CD4-positive, alpha-beta memory T cell (primary cell): ENCODE results near the gene RGS19. TPM values are rescaled to one million over a fixed set of nuclear protein-coding genes. Genes with fewer than 3 reads are reported as not detected.
"Not testable (repeated sequence)": the region's sequence is repeated elsewhere in the genome, so short reads cannot be mapped to it uniquely, and the experiment has no call there.

Experiments used
- CTCF ChIA-PET: fragments of 350-600 bp; sonication (Branson Sonifier 250); formaldehyde crosslinking; loops from one replicate; lab custom pipeline; 2021; ENCODE audit warnings: inconsistent platforms; ENCODE audit not compliant: partially characterized antibody; lab: Charles Lee
- POLR2A ChIA-PET: fragments of 350-600 bp; sonication (Branson Sonifier 250); formaldehyde crosslinking; loops from one replicate; lab custom pipeline; 2021; ENCODE audit not compliant: partially characterized antibody; lab: Charles Lee
- DNase-seq, 5 donors: peaks; one replicate each; pipeline versions ENCODE4 v3.0.0 to v3.0.0-alpha.2; 2020 to 2022; ENCODE audit warnings: mixed read lengths in 1 of 5
- H3K27ac ChIP-seq: one replicate; pipeline ENCODE4 v1.7.0; 2013; ENCODE audit warnings: low read depth, low read length
- H3K27me3 ChIP-seq: 2 replicates; pipeline ENCODE4 v1.7.0; 2013; ENCODE audit warnings: mild to moderate bottlenecking, low read length, moderate library complexity; ENCODE audit not compliant: insufficient read depth
- H3K36me3 ChIP-seq: 2 replicates; pipeline ENCODE4 v1.7.0; 2013; ENCODE audit warnings: mild to moderate bottlenecking, low read length, moderate library complexity; ENCODE audit not compliant: insufficient read depth
- H3K4me1 ChIP-seq: 2 replicates; pipeline ENCODE4 v1.7.0; 2013; ENCODE audit warnings: mild to moderate bottlenecking, low read length, moderate library complexity; ENCODE audit not compliant: insufficient read depth
- H3K4me3 ChIP-seq, 2 donors: one replicate each; pipeline ENCODE4 v1.7.0; 2013; ENCODE audit warnings: low read length in 2 of 2, mild to moderate bottlenecking in 1 of 2
- H3K9me3 ChIP-seq, 2 donors: one replicate each; pipeline ENCODE4 v1.7.0; 2013; ENCODE audit warnings: low read length in 2 of 2, control low read depth in 1 of 2; ENCODE audit not compliant: control insufficient read depth in 1 of 2
- H3K27ac Mint-ChIP-seq, 7 donors: one replicate each; pipeline ENCODE4 v1.8.0; 2020 to 2021; ENCODE audit warnings: mixed read lengths in 7 of 7, mild to moderate bottlenecking in 6 of 7, inconsistent platforms in 3 of 7, moderate library complexity in 3 of 7
- H3K27me3 Mint-ChIP-seq, 2 donors: one replicate each; pipeline ENCODE4 v1.8.0; 2020 to 2021; ENCODE audit warnings: mixed read lengths in 2 of 2
- H3K36me3 Mint-ChIP-seq, 2 donors: one replicate each; pipeline ENCODE4 v1.8.0; 2020 to 2021; ENCODE audit warnings: mixed read lengths in 2 of 2, inconsistent platforms in 1 of 2, mild to moderate bottlenecking in 1 of 2
- H3K4me1 Mint-ChIP-seq, 4 donors: one replicate each; pipeline ENCODE4 v1.8.0; 2020 to 2021; ENCODE audit warnings: mixed read lengths in 4 of 4, mild to moderate bottlenecking in 1 of 4
- H3K4me3 Mint-ChIP-seq, 8 donors: one replicate each; pipeline ENCODE4 v1.8.0; 2020 to 2021; ENCODE audit warnings: mixed read lengths in 8 of 8, mild to moderate bottlenecking in 7 of 8, moderate library complexity in 6 of 8, inconsistent platforms in 3 of 8
- H3K9me3 Mint-ChIP-seq, 8 donors: one replicate each; pipeline ENCODE4 v1.8.0; 2020 to 2021; ENCODE audit warnings: mixed read lengths in 8 of 8, mild to moderate bottlenecking in 5 of 8, inconsistent platforms in 3 of 8, moderate library complexity in 1 of 8
- intact Hi-C: fragments of 100-400 bp; cut with micrococcal nuclease; formaldehyde crosslinking; loops from one replicate; pipeline ENCODE4 v1.15.1; 2023
- polyA plus RNA-seq, 2 donors: library from polyadenylated mRNA; unstranded; fragments of 300-500 nt; fragmentation: Illumina TruSeq; gene quantifications; one replicate each; pipeline ENCODE4 v1.2.3, GENCODE V29; 2021
- total RNA-seq, 2 experiments: library from RNA; stranded (reverse); gene quantifications; one replicate each; pipeline ENCODE4 v1.2.3, GENCODE V29; 2021

The RGS19 gene
- total RNA-seq (10 to 100 TPM; 35.0 to 35.6 TPM), polyA plus RNA-seq (100 to 1,000 TPM; 112 to 116 TPM)

- Mint-ChIP-seq H3K4me3 (peak within 1 kb of the TSS; percentile 86 to 95 (median 90)), H3K4me1 (peaks cover 10 to 61% (median 34%) of the 10 kb centered on the region in 4 donors), H3K9me3 (no peaks in the 10 kb centered on the region), H3K36me3 (peaks cover 0 to 19% of the 10 kb centered on the region in 2 donors), H3K27ac (peak within 1 kb of the TSS; percentile 83 to 93 (median 92)), H3K27me3 (no peaks in the 10 kb centered on the region)
- Histone ChIP-seq H3K4me3 (peak within 1 kb of the TSS; percentile 73 to 97), H3K27me3 (no peaks in the 10 kb centered on the region), H3K4me1 (peaks cover 47% of the 10 kb centered on the region), H3K36me3 (peaks cover 13% of the 10 kb centered on the region), H3K27ac (peak within 1 kb of the TSS; percentile 74), H3K9me3 (no peaks in the 10 kb centered on the region)
- POLR2A ChIA-PET, result interaction anchor here (0.9 to 3.5 kb wide), 15 partner anchors 9 to 1075 kb away, joined by 3 to 29 read pairs (median 7); partner anchors contain the start of genes LIME1, PCMTD2, PPDPF and PRPF6
- peak; percentile 64 to 80 (median 67) for DNase-seq
- CTCF ChIA-PET, result interaction anchor here (0.7 to 2.2 kb wide), 7 partner anchors 10 to 177 kb away, joined by 3 to 7 read pairs (median 4); no protein-coding TSS in a partner anchor
- intact Hi-C loops, result loop anchor here (2.0 kb wide), 1 partner anchor 175 kb away; the partner anchor contains the start of gene PCMTD2
Observed at GRCh38 chr20:64079273-64080012, at the start of gene RGS19. RGS19 (minus strand) TSS chr20:64079518; CDS start chr20:64076886, 2,632 bp downstream.

- H3K4me1 Mint-ChIP-seq, H3K4me3 ChIP-seq, CTCF ChIA-PET, H3K27ac Mint-ChIP-seq, H3K36me3 ChIP-seq, intact Hi-C loops, H3K36me3 Mint-ChIP-seq, POLR2A ChIA-PET, H3K27ac ChIP-seq, H3K4me3 Mint-ChIP-seq, H3K9me3 ChIP-seq, H3K9me3 Mint-ChIP-seq, DNase-seq: not testable (repeated sequence)
- H3K27me3 Mint-ChIP-seq, result peaks cover 7 to 15% of the 10 kb centered on the region in 2 donors
- Histone ChIP-seq H3K27me3 (peaks cover 10% of the 10 kb centered on the region), H3K4me1 (peaks cover 11% of the 10 kb centered on the region)
Observed at GRCh38 chr20:64123517-64123916, 44.2 kb upstream of the RGS19 start.

GRCh38 chr20:64122927-64123326 is 43.6 kb upstream of the RGS19 start:
- H3K9me3 ChIP-seq, H3K9me3 Mint-ChIP-seq, H3K27ac ChIP-seq, DNase-seq, H3K36me3 ChIP-seq, H3K4me1 Mint-ChIP-seq, intact Hi-C loops, H3K27ac Mint-ChIP-seq, H3K4me3 Mint-ChIP-seq, H3K36me3 Mint-ChIP-seq, H3K4me3 ChIP-seq, POLR2A ChIA-PET: not testable (repeated sequence)
- peaks cover 5 to 12% of the 10 kb centered on the region in 2 donors for H3K27me3 Mint-ChIP-seq
- Histone ChIP-seq H3K27me3 (peaks cover 10% of the 10 kb centered on the region), H3K4me1 (peaks cover 11% of the 10 kb centered on the region)
- CTCF ChIA-PET, result interaction anchor here (0.6 to 4.5 kb wide), 4 partner anchors 24 to 83 kb away, joined by 3 to 73 read pairs (median 34); partner anchors contain the start of genes LKAAEAR1 and OPRL1

- Histone ChIP-seq H3K27me3 (peaks cover 10% of the 10 kb centered on the region), H3K4me3 (no peak overlapping the region), H3K36me3 (no peaks in the 10 kb centered on the region), H3K27ac (no peak overlapping the region), H3K4me1 (peaks cover 11% of the 10 kb centered on the region), H3K9me3 (no peaks in the 10 kb centered on the region)
- DNase-seq, result no peak
- ChIA-PET CTCF (interaction anchor here (1.0 to 4.5 kb wide), 11 partner anchors 11 to 337 kb away, joined by 3 to 73 read pairs (median 7); partner anchors contain the start of genes C20orf204, LKAAEAR1, OPRL1 and PRPF6), POLR2A (interaction anchor here (1.0 to 3.4 kb wide), 3 partner anchors 38 to 82 kb away, joined by 4 to 26 read pairs (median 13); partner anchors contain the start of genes LKAAEAR1, OPRL1 and RGS19)
- H3K36me3 Mint-ChIP-seq, result no peaks in the 10 kb centered on the region
- no peak overlapping the region for H3K27ac Mint-ChIP-seq
- peaks cover 0 to 6% (median 0%) of the 10 kb centered on the region in 8 donors for H3K9me3 Mint-ChIP-seq
- intact Hi-C loops, result loop anchor here (2.0 kb wide), 2 partner anchors 19 to 335 kb away; no protein-coding TSS in a partner anchor
- H3K4me3 Mint-ChIP-seq, result no peak overlapping the region
- peaks cover 3 to 10% (median 7%) of the 10 kb centered on the region in 4 donors for H3K4me1 Mint-ChIP-seq
- peaks cover 5 to 12% of the 10 kb centered on the region in 2 donors for H3K27me3 Mint-ChIP-seq
Observed at GRCh38 chr20:64121586-64121985, 42.3 kb upstream of the RGS19 start.

GRCh38 chr20:64119681-64120341 is 40.5 kb upstream of the RGS19 start:
- Mint-ChIP-seq H3K9me3 (peaks cover 0 to 6% (median 0%) of the 10 kb centered on the region in 8 donors), H3K4me1 (peaks cover 3 to 10% (median 7%) of the 10 kb centered on the region in 4 donors), H3K27ac (peak overlapping the region in 5 of 7 donors; percentile 48 to 91 (median 79)), H3K36me3 (no peaks in the 10 kb centered on the region), H3K27me3 (peaks cover 5 to 10% of the 10 kb centered on the region in 2 donors), H3K4me3 (peak overlapping the region; percentile 32 to 82 (median 77))
- ChIA-PET CTCF (interaction anchor here (0.7 to 4.5 kb wide), 21 partner anchors 9 to 461 kb away, joined by 3 to 73 read pairs (median 4); partner anchors contain the start of genes C20orf204, LKAAEAR1, OPRL1 and PRPF6), POLR2A (interaction anchor here (0.8 to 3.4 kb wide), 4 partner anchors 36 to 83 kb away, joined by 3 to 26 read pairs (median 9); partner anchors contain the start of genes C20orf204 and LKAAEAR1)
- H3K4me1 ChIP-seq, result peaks cover 11% of the 10 kb centered on the region
- no peak for DNase-seq
- H3K36me3 ChIP-seq, result no peaks in the 10 kb centered on the region
- H3K27me3 ChIP-seq, result peaks cover 10% of the 10 kb centered on the region
- H3K9me3 ChIP-seq, result no peaks in the 10 kb centered on the region
- intact Hi-C loops, result loop anchor here (1.0 to 2.0 kb wide), 7 partner anchors 17 to 413 kb away; partner anchors contain the start of genes ARFRP1 and TPD52L2
- peak overlapping the region; percentile 12 to 47 for H3K4me3 ChIP-seq
- H3K27ac ChIP-seq, result no peak overlapping the region

GRCh38 chr20:64119301-64119680 is 40.0 kb upstream of the RGS19 start:
- H3K4me3 ChIP-seq, result no peak overlapping the region
- H3K4me1 Mint-ChIP-seq, result peaks cover 3 to 10% (median 7%) of the 10 kb centered on the region in 4 donors
- peaks cover 5 to 7% of the 10 kb centered on the region in 2 donors for H3K27me3 Mint-ChIP-seq
- no peaks in the 10 kb centered on the region for H3K36me3 Mint-ChIP-seq
- no peaks in the 10 kb centered on the region for H3K9me3 ChIP-seq
- peaks cover 0 to 6% (median 0%) of the 10 kb centered on the region in 8 donors for H3K9me3 Mint-ChIP-seq
- H3K27ac ChIP-seq, result no peak overlapping the region
- no peaks in the 10 kb centered on the region for H3K36me3 ChIP-seq
- peak overlapping the region in 1 of 8 donors; percentile 31 for H3K4me3 Mint-ChIP-seq
- H3K27ac Mint-ChIP-seq, result peak overlapping the region in 1 of 7 donors; percentile 79
- intact Hi-C loops, result no loop called here
- H3K4me1 ChIP-seq, result peaks cover 11% of the 10 kb centered on the region
- peaks cover 10% of the 10 kb centered on the region for H3K27me3 ChIP-seq
- ChIA-PET CTCF (interaction anchor here (0.7 to 4.5 kb wide), 9 partner anchors 8 to 895 kb away, joined by 3 to 73 read pairs (median 6); partner anchors contain the start of genes LKAAEAR1, OPRL1, PRPF6 and SAMD10), POLR2A (interaction anchor here (3.3 to 3.4 kb wide), 2 partner anchors 36 to 80 kb away, joined by 13 to 26 read pairs; partner anchors contain the start of gene LKAAEAR1)
- no peak for DNase-seq
